Activated effector memory CD4-positive, alpha-beta T cell treated with Interleukin-2 at 50 U/mL for 16 hours (primary cell): ENCODE data around the gene ALPK3.

ENCODE experiments used
- DNase-seq: peaks from one replicate; pipeline ENCODE4 v3.0.0-alpha.2; 2020

The ALPK3 gene

DNA sequence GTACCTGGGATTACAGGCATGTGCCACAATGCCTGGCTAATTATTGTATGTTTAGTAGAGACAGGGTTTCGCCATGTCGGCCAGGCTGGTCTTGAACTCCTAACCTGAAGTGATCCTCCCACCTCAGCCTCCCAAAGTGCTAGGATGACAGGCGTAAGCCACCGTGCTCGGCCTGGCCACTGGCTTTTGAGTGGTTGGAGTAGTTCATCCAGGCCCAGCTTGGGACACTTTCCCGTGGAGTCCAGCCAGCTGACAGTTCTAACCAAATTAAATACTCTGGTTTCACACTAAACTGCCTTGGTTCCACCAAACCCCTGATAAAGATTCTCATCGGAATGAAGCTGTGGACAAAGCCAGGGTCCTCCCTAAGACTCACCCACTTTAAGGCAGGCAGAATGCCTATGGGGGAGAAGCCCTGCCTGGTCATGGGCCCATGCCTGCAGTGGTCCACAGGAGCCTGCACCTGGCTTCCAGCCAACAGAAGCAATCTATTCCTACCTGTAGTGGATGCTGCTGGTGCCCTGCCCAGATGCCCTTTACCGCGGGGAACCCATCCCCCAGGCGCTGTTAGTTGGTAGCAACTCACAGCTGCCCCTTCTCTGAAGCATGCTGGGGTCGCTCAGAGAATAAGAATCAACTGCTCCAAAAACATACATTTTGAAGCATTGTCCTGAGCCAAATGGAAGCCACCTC, 62.1 kb downstream of the ALPK3 start:
- DNase-seq: no peak

DNA sequence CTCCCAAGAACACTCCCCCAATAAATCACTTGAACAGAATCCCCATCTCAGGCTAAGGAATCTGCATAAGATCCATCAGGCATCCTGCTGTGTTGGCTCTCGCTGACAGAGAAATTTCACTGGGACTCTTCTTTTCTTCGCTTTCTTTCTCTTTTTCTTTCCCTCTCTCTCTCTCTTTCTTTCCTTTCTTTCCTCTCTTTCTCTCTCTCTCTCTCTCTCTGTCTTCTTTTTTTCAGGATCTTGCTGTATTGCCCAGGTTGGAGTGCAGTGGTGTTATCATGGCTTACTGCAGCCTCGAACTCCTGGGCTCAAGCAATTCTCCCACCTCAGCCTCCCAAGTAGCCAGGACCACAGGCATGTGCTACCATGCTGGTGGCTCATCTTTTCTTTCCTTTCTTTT, 62.9 kb downstream of the ALPK3 start:
- no peak for DNase-seq

DNA sequence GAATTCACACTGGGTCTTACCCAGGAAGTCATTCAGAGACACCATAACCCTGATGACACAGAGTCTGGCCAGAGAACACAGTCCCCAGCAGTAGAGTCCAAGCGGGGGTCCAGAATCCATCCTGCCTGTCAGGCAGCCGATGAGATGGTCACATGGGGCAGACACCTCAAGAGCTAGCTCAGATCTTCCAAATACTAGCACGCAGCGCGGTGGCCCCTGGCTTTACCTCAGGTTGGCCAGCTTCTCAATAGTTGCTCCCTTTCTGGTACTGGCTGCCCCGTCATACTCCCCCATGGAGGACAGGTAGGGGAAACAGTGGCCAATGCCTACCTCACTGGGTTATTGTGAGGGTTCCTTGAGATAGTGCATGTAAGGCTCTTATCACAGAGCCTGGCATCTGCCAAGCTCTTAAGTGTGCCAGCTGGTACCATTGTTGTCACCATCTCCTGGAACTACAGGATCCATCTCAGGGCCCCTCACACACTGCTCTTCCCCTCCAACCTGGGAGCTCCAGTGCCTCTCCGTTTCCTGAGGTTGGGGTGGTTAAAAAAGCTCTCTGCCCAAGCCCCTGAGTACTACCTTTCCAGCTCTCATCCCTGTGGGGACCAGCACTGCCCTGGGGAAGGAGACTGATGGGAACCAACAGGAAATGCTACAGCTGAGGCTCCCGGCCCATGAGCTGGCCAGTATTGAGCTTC, 63.8 kb downstream of the ALPK3 start:
- no peak for DNase-seq

DNA sequence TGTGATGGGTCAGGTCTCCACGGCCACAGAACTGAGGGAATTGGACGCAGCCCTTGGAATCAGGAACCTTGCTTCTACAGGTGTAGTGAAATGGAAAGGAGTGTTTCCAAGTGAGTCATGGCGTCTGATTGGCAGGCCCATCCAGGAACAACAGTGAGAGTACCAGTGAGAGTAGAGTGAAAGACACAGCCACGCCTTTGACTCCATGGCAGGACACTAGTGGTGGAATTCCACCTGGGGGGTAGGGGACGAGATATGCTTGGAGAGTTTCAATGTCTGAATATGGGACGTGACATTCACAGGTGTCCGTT, 64.3 kb downstream of the ALPK3 start:
- DNase-seq: no peak

DNA sequence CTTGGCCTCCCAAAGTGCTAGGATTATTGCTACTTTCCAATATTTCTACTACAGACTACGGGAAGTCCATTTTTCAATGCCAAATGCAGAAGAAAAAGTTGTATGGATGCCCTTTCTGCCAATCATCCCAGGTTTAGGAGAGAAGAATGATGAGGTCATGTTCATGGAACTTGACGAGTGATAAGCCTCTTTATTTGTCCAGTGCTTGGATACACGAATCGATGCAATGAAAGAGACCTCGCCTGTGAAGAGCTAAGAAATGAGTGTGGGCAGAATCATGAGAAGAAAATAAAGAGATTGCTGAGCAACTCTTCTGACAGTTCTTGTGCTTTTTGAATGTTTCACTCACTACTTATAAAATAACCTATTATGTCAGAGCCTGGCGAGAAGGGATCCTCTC, 66.3 kb downstream of the ALPK3 start:
- no peak for DNase-seq

DNA sequence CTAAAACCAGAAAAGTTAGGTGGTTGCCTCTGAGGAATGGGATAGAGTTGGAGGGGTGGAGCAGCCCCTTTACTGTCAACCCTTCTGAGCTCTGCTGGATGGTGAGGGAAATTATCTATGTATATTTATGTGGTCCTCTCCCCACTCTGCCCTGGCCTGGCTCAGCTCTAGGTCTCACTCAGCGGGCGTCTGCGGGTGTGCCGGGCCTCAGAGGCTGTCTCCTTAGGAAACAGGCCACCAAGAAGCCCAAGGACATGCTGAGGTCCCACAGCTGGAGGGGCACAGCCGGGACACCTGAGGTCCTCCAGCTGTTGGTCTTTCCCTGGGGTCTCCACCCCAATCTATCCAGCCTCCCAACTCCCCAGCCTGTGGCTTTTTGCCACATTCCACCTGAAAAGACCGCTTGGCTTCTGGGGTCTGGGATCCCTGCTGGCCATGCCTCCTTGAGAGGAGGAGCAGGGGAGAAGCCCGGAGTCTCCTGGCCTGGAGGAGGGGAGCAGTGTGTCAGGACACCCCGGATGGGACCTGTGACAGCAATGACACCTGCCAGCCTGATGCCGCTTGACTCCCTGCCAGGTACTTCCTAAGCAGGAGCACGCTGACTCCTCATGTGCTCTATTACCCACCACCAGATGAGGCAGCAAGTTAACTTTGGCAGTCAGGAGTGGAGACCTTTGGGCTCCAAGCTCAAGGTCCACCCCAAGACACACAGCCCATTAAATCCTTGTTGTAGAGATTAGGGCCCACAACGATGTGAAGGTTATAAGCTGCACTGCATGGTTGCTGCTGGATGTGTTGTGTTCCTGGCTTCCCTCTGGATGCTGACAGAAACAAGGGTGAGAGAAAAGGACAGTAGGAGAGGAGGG, 67.0 kb downstream of the ALPK3 start, which contains the start of gene SLC28A1:
TSS of gene SLC28A1 (plus strand) at position 747 of the 866 bp plus-strand sequence. CDS start 3,099 bp downstream, outside the sequence.
- no peak for DNase-seq

DNA sequence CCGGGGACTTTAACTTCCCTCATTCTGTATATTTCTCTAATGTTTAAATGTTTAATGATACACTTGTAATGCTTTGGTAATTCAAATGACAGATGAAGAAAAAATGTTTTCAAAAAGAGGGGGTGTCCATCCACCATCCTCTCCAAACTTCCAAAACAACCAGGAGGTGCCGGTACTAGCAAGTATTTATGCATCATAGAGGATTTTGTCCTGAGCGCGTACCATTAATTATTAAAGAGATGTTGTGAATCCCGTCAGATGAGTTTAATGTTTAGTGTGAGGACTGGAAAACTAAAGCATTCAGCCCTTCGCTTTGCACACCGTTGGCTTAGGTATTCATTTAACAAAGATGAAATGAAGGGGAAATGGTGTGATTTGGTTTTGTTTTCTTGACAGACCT, 68.6 kb downstream of the ALPK3 start:
- DNase-seq: no peak

DNA sequence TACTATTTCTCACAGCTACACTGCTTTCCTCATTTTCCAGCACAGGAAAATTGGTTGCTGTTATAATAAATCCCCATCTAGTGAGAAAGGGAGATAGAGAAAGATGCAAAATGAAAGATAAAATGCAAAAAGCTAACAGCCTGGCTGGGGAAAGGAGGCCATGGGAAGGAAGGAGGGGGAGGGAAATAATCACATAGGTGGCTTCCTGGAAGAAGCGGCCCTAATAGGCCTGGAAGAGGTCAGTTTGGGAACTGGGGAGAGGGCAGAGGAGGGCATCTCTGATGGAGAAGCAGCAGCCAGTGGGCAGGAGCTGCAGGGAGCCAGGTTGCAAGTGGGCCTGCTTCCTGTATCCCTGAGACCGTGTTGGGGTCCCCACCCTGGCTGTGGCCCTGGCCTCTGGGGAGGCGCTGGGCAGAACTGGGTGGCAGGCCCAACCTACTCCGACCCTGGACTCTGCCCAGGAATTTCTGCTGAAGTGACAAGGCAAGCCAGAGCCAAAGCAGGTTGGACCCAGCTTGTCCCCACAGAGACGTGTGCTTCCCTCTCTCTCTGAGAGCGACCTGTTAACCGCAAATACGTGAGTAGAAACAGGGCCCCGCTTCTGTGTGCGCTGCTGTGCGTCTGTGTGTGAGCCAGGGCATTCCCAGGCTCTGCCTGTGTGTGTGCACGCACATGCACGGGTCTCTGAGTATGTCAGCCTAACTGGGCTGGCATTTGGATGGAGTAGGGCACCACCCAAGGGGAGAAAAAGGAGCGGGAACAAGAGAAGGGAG, 69.2 kb downstream of the ALPK3 start:
- no peak for DNase-seq

DNA sequence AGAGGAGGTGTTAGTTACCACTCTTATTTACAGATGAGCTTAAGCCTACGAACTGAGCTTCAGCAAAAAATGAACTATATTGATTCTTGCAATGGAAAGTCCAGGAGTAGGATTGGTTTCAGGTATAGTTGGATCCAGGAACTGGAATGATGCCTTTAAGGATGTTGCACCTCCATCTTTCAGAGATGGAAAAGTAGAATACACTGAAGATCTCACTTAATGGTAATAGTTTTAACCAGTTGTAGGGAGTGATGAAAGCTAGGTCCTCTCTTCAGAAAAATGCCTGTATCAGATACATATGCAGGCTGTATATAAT, 69.8 kb downstream of the ALPK3 start:
- DNase-seq: no peak

DNA sequence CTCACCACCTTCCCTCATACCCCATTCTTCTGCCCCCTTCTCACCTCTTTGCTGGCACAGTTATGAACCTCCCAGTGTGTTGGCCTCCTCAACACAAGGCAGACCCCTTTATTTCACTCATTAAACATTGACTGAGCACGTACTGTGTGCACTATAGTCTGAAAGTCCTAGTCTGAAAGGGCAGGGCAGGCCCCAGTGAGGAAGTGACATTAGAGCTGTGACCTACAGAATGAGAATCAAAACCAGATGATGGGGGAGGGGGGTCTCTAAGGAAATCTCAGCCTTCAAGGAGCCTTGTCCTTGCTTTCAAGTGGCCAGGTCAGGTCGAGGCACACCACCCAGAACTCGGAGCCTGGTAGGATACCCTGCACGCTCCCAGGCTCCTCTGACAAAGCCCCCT, 70.8 kb downstream of the ALPK3 start:
- DNase-seq: no peak

DNA sequence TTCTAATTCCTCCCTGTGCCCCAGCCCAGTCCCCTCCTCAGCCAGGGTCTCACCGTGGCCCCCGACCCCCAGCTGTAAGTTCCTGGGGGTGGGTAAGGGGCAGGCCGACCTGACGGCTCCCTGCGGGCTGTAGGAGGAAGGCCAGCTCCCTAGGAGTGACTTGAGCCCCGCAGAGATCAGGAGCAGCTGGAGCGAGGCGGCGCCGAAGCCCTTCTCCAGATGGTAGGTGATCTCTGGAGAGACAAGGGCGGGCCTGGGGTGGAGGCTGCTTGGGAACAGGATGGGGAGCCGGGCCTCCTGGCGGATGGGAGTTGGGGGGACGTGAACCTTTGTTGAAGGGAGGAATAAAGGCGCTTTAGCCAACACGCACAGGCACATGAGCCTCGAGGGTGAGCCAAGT, 71.5 kb downstream of the ALPK3 start:
- DNase-seq: no peak

DNA sequence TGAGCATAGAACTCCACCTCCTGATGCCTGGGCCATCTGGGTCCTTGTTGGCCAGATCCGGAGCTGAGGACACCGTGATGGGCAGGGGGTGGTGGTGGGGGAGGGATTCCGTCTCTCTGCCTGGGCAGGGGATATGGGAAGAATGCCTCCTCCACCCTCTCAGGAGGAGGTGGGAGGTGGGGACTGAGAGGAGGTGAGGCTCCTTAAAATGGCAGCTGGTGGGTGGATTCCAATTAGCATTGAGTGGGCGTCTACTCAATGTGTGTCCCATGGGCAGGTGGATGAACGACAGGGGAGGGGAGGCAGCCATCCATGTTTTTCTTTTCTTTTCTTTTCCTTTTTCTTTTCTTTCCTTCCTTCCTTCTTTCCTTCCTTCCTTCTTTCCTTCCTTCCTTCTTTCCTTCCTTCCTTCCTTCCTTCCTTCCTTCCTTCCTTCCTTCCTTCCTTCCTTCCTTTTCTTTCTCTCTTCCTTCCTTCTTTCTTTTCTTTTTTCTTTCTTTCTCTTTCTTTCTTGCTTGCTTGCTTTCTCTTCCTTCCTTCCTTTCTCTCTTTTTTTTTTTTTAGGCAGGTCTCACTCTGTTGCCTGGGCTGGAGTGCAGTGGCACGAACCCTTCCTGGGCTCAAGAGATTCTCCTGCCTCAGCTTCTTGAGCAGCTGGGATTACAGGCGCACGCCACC, 72.3 kb downstream of the ALPK3 start:
- no peak for DNase-seq

DNA sequence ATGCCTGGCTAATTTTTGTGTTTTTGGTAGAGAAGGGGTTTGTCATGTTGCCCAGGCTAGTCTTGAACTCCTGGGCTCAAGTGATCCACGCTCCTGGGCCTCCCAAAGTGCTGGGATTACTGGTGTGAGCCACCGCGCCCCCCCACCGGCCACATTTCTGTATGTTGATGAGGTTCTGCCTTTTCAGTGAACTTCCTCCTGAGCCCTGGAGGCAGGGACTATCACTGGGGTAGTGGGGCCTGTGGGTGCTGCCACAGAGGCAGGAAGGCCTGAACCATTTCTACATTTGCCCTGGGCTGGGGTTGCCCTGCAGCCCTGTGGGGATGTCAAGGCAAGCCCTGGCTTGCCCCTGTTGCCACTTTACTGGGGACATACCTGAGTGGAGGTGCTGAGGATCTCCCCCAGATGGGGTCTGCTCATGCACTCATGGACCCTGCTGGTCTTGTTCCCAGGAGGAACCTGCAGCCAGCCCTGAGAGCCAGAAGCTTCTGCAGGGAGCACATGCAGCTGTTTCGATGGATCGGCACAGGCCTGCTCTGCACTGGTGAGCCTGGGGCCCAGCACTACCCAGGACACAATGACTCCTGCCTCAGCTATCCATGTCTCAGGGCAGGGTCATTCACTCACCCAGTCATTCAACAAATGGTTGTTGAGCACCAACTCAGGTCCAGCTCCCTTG, 73.0 kb downstream of the ALPK3 start:
- no peak for DNase-seq

DNA sequence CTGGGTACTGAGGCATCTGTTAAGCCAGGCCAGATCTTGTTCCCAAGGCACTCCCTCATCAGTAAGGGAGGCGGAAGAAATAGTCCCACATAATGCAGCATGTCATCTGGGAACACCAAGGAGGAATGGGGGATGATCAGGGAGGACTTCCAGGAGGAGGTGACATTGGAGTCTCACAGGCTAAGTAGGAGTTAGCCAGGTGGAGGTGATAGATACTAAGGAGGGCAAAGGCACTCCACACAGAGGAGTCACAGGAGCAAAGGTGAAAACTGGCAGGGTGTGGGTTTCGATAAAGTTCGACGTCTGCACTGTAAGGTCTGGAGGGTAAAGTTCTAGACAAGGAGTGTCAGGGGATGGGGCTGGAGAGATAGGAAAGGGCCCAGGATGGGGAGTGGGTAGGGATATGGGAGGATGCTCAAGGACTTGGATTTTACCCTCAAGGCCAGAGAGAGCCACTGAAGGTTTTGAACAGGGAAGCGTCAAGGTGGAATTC, 73.6 kb downstream of the ALPK3 start:
- no peak for DNase-seq

DNA sequence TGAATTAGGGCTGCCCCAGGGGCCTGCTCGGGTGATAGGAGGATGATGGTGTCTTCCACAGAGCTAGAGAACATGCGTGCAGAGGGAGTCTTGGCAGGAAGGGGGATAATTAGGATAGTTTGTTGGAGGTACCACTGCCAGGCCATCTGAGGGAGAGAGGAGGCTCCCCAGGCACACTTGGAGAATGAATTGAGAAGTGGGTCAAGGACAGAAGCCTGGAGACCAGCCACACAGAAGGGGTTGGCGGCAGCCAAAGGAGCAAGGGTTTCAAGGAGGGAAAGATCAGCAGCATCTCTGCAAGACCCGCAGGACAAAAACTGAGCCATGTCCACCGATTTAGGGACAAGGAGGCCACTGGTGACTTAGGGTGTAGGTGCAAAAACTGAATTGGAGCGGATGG, 74.2 kb downstream of the ALPK3 start:
- DNase-seq: no peak

DNA sequence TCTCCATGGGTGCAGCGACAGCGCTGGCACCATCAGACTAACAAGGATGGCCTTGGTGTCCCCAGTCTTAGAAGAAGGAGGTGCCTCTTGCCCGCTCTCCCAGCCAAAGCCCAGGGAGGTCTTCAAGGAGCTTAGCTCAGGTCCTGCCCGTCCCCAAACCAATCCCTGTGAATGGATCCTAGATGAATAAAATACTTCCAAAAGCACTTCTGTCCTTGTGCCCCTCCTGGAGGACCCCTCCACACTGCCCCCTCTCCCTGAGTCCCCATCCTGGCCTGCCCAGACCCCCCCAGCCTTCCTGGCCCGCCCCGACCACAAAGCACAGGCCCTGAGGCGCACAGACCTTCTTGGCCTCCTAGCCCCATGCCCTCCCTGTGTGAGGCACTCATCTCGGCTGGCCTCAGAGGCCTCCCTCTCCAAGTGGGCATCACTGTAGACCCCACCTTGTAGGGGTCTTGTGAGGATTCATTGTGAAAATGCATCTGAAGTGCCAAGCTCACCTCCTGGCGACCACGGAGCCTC, 75.7 kb downstream of the ALPK3 start:
- no peak for DNase-seq

DNA sequence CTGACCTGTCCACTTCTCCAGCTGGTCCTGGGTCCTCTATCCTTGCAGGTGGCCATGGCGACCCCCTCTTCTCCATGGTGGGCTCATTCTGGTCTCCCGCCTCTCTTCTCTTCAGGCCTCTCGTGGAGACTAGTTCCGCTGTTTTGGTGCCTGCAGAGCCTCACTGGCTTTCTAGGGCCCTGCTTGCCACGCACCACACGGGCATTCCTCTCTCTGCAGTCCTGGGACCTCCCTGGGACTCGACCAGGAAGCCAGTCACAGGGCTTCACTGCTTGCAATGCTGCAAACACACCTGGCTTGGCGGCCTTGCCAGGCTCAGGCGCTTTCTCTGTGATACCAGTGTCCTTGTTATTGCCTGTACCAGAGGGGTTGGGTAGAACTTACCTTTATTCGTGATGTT, 76.5 kb downstream of the ALPK3 start:
- DNase-seq: no peak

DNA sequence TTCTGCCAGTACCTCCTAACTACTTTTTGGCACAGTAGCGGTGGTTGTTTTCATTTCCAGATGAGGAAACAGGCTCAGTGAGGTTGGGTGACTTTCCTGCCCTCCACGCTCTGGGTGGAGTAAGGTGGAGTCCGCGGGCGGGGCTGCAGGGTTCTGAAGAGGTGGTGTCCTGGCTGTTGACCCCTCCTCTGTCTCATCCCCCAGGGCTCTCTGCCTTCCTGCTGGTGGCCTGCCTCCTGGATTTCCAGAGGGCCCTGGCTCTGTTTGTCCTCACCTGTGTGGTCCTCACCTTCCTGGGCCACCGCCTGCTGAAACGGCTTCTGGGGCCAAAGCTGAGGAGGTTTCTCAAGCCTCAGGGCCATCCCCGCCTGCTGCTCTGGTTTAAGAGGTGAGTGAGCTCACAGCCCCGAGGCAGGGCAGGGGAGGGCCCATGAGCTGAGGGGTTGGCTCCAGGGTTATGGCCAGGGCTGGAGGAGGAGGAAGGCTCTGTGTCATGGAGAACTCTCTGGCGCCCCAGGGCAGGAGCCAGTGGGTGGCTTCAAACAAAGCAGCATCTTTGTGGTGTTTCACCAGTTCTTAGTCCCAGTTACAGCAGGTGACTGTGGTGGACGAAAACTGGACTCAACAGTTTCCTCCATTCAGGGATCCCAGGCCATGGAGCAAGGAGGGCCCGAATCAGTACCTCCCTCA, 77.7 kb downstream of the ALPK3 start:
- no peak for DNase-seq

DNA sequence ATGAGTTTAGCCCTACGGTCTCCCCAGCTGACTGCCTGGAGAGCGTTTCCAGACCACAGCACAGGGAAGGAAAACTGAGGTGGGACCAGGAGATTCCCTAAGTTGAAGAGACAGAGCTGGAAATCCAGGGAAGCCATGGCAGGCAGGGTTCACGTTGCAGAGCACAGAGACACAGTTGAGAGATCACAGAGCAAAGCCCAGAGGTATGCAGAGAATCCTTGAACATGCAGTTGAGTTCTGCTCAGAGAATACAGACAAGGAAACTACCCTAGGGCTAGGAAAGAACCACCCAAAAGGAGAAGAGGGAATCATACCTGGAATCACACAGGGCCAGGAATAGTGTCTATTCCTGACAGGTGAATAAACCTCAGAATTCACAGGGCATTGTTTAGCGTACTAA, 81.6 kb downstream of the ALPK3 start:
- no peak for DNase-seq

DNA sequence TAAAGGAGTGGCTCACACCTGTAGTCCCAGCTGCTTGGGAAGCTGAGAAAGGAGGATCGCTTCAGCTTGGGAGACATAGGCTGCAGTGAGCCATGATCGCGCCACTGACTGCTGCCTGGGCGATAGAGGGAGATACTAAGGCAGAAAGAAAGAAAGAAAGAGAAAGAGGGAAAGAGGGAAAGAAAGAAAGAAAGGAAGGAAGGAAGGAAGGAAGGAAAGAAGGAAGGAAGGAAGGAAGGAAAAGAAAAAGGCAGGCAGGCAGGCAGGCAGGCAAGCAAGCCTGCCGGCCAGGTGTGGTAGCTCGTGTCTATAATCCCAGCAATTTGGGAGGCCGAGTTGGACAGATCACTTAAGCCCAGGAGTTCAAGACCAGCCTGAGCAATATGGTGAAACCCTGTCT, 82.6 kb downstream of the ALPK3 start:
- DNase-seq: no peak

DNA sequence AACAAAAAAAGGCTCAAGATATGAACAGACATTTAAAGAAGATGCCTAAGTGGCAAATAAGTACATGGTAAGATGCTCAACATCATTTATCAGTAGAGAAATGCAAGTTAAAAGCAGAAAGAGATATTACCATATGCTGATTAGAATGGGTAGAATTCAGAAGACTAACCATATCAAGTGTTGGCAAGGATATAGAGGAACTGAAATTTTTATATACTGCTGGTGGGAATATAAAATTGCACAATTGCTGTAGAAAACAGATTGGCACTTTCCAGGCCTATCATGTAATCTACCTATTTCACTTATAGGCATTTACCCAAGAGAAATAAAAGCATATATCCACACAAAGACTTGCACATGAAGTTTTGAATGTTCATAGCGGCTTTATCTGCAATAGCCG, 84.4 kb downstream of the ALPK3 start:
- DNase-seq: no peak
